Measurements from ENCODE around the gene ITPR2. TPM values are rescaled to one million over a fixed set of nuclear protein-coding genes. Genes with fewer than 3 reads are reported as not detected.

The ITPR2 gene
- total RNA-seq, 1 donor from 2014 or later, result 15.8 TPM

DNA sequence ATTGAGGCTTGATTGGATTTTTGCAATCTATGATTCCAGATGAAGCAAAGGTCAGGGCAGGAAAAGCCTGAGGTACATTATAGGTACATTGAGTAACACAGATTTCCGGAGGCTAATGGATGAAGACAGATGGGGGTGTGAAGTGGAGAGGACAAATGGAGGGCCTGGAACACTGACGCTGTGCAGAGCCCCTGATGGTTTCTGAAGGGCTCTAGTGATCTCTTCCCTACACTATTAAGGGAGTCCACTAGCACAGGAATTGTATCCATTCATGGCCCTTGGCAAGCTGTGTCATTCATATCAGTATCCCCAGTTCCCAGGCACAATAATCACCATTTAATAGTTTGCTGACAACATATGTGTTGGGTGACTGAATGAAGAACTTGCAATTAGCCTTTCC is 284.8 kb downstream of the ITPR2 start:
- Histone ChIP-seq H3K9me3 (replicated peaks) (peaks cover 8% of the 10 kb centered on the region), H3K4me3 (no peak overlapping the region), H3K27ac (replicated peaks) (no peak overlapping the region), H3K27me3 (ENCODE audit: low read depth) (no peaks in the 10 kb centered on the region), H3K4me1 (peaks cover 25% of the 10 kb centered on the region), H3K36me3 (peaks cover 11% of the 10 kb centered on the region)
- TF ChIP-seq, protein P1, sequence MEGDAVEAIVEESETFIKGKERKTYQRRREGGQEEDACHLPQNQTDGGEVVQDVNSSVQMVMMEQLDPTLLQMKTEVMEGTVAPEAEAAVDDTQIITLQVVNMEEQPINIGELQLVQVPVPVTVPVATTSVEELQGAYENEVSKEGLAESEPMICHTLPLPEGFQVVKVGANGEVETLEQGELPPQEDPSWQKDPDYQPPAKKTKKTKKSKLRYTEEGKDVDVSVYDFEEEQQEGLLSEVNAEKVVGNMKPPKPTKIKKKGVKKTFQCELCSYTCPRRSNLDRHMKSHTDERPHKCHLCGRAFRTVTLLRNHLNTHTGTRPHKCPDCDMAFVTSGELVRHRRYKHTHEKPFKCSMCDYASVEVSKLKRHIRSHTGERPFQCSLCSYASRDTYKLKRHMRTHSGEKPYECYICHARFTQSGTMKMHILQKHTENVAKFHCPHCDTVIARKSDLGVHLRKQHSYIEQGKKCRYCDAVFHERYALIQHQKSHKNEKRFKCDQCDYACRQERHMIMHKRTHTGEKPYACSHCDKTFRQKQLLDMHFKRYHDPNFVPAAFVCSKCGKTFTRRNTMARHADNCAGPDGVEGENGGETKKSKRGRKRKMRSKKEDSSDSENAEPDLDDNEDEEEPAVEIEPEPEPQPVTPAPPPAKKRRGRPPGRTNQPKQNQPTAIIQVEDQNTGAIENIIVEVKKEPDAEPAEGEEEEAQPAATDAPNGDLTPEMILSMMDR (IDR thresholded peaks at IDR 0.05; ENCODE audit: borderline replicate concordance), result no peak
- DNase-seq, result no peak
- intact Hi-C loops (cut with micrococcal nuclease), result no loop called here

DNA sequence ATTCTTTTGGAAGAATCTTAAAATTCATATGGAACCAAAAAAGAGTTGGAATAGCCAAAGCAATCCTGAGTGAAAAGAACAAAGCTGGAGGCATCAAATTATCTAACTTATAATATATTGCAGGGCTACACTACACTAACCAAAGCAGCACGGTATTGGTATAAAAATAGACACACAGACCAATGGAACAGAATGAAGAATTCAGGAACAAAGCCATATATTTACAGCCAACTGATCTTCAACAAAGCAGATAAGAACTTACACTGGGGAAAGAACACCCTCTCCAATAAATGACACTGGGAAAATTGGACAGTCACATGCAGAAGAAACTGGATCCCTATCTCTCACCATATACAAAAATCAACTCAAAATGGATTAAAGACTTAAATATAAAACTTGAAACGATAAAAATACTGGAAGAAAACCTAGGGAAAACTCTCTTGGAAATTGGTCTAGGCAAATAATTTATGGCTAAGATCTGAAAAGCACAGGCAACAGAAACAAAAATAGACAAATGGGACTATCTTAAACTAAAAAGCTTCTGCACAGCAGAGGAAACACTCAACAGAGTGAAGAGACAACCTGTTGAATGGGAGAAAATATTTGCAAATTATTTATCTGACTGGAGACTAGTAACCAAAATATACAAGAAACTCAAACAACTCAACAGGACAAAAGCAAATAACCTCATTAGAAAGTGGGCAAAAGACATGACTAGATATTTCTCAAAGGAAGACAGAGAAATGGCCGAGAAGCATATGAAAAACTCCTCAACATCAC is 286.3 kb downstream of the ITPR2 start:
- Histone ChIP-seq H3K27ac (replicated peaks) (peak overlapping the region; percentile 39), H3K27me3 (ENCODE audit: low read depth) (no peaks in the 10 kb centered on the region), H3K9me3 (replicated peaks) (peaks cover 8% of the 10 kb centered on the region), H3K36me3 (peaks cover 11% of the 10 kb centered on the region), H3K4me3 (no peak overlapping the region), H3K4me1 (peaks cover 25% of the 10 kb centered on the region)
- intact Hi-C loops (cut with micrococcal nuclease), result no loop called here
- no peak for DNase-seq
- TF ChIP-seq, protein P1 (IDR thresholded peaks at IDR 0.05; ENCODE audit: borderline replicate concordance), result no peak

DNA sequence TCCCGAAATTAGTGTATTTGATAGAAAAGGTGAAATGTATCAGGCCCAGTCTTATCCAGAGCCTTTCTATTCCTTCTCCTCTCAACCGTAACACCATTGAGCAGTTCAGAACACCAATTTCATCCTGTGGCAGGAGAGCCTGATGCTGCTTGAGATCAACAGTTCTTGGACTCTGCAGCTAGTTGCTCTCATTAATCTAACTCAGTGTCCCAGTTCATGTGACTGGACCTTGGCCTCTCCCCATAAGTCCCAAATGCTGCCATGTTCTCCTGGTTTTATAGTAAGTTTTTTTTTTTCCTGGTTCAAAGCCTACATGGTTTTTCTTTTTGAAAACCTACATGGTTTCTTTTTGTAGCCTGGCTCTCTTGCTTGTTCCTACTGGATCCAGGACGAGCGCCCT is 293.9 kb downstream of the ITPR2 start:
- H3K4me3 ChIP-seq, result no peak overlapping the region
- no peak overlapping the region for H3K27ac ChIP-seq (replicated peaks)

DNA sequence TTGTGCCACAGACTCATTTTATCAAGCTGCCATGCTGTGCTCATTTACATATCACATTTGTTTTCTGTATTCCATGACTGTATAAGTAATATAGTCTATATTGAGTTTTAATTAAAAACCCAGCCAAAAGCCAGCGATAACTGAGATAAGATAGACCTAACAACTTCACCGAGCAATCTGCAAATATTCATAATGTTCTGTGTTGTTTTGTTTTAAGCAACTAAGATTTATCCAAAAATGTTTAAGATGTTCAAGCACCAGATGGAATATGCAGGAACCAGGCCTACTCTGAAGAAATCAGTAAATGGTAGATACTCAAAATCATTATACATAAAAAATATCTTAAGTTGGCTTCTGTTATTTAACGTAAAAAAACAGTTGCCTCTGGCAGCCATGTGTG is 295.3 kb downstream of the ITPR2 start:
- H3K27ac ChIP-seq (replicated peaks), result no peak overlapping the region
- no peaks in the 10 kb centered on the region for H3K36me3 ChIP-seq
- H3K27me3 ChIP-seq (ENCODE audit: low read depth), result no peaks in the 10 kb centered on the region
- H3K9me3 ChIP-seq (replicated peaks), result no peaks in the 10 kb centered on the region
- H3K4me3 ChIP-seq, result no peak overlapping the region
- TF ChIP-seq, protein P1 (IDR thresholded peaks at IDR 0.05; ENCODE audit: borderline replicate concordance), result no peak
- no peak for DNase-seq
- no peaks in the 10 kb centered on the region for H3K4me1 ChIP-seq
- intact Hi-C loops (cut with micrococcal nuclease), result no loop called here

More for the DNA sequence above, 293.9 kb downstream of the ITPR2 start:
- Histone ChIP-seq H3K36me3 (no peaks in the 10 kb centered on the region), H3K9me3 (replicated peaks) (no peaks in the 10 kb centered on the region), H3K4me1 (no peaks in the 10 kb centered on the region), H3K27me3 (ENCODE audit: low read depth) (no peaks in the 10 kb centered on the region)
- TF ChIP-seq, protein P1 (IDR thresholded peaks at IDR 0.05; ENCODE audit: borderline replicate concordance), result no peak
- intact Hi-C loops (cut with micrococcal nuclease), result no loop called here
- DNase-seq, result no peak

DNA sequence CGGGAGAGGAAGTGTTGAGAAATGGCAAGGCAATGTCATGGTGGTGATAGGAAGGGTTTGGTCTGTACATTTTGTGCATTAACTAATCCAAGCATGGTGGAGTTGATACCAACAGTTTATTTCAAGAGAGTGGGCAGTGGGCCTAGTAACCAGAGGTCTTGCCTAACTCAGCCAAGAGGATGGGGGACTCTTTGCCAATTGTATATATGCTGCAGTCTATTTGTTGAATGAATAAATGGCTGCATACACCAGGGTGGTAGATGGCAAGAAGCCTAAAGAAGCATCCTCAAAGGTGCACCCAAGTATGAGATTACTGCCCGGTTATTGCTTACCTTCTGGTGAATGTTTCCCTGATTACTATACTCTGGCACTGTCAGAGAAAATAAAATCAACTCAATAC is 295.9 kb downstream of the ITPR2 start:
- H3K27ac ChIP-seq (replicated peaks), result no peak overlapping the region
- H3K4me1 ChIP-seq, result no peaks in the 10 kb centered on the region
- no peaks in the 10 kb centered on the region for H3K9me3 ChIP-seq (replicated peaks)
- intact Hi-C loops (cut with micrococcal nuclease), result no loop called here
- H3K36me3 ChIP-seq, result no peaks in the 10 kb centered on the region
- no peaks in the 10 kb centered on the region for H3K27me3 ChIP-seq (ENCODE audit: low read depth)
- TF ChIP-seq, protein P1 (IDR thresholded peaks at IDR 0.05; ENCODE audit: borderline replicate concordance), result no peak
- DNase-seq, result no peak
- no peak overlapping the region for H3K4me3 ChIP-seq
